ENCODE results near the gene ERF. TPM values are rescaled to one million over a fixed set of nuclear protein-coding genes. Genes with fewer than 3 reads are reported as not detected.
"Not testable (repeated sequence)": the region's sequence is repeated elsewhere in the genome, so short reads cannot be mapped to it uniquely, and the experiment has no call there.

The ERF gene
- total and polyA plus RNA-seq, 2 of the 8 experiments (the other 6 are each of a cell fraction or from before 2014, with no cell fraction given), result 43.7 to 62.7 TPM

GRCh38 chr19:42266928-42267603 is 12.1 kb upstream of the ERF start:
- H3K36me3 ChIP-seq (ENCODE audit: control insufficient read depth in 2 of 4, insufficient read depth in 4 of 4, low read length in 3 of 4); H2BK20ac ChIP-seq (ENCODE audit: low read length); H4K20me1 ChIP-seq (replicated peaks in 1 of 2; ENCODE audit: control insufficient read depth in 1 of 2, insufficient read depth in 2 of 2, low read length in 2 of 2); H3K9me3 ChIP-seq (ENCODE audit: insufficient read depth in 2 of 2, low read depth in 1 of 2, low read length in 1 of 2); H3K27ac ChIP-seq (ENCODE audit: low read depth, low read length); H3K79me2 ChIP-seq (ENCODE audit: control insufficient read depth in 1 of 2, insufficient read depth in 2 of 2, low read length in 2 of 2); H2BK15ac ChIP-seq (ENCODE audit: low read length); H3K18ac ChIP-seq (ENCODE audit: extremely low read depth, low read length); H4K8ac ChIP-seq (ENCODE audit: extremely low read depth, insufficient read depth, low read length); H2AK5ac ChIP-seq (ENCODE audit: low read depth, low read length); H3K27me3 ChIP-seq (replicated peaks in 1 of 4; ENCODE audit: control insufficient read depth in 3 of 4, extremely low read depth in 1 of 4, insufficient read depth in 3 of 4, low read length in 3 of 4); H2AFZ ChIP-seq (ENCODE audit: low read length); H2BK5ac ChIP-seq (ENCODE audit: low read depth, low read length); FAIRE-seq; DNase-seq (ENCODE audit: low read depth in 1 of 2, low spot score in 2 of 2); H3K4ac ChIP-seq (replicated peaks; ENCODE audit: insufficient read length, low read depth, low read length); H3K9ac ChIP-seq (replicated peaks in 1 of 4; ENCODE audit: extremely low read depth in 1 of 4, low read depth in 3 of 4, low read length in 3 of 4); H4K91ac ChIP-seq (replicated peaks; ENCODE audit: insufficient read length, low read length); H3K14ac ChIP-seq (ENCODE audit: insufficient read length); H3K56ac ChIP-seq (replicated peaks; ENCODE audit: insufficient read length, low read depth, low read length); H2BK120ac ChIP-seq (replicated peaks; ENCODE audit: low read depth, low read length); H3K23ac ChIP-seq (ENCODE audit: insufficient read length); H4K5ac ChIP-seq (ENCODE audit: insufficient read length, low read depth, low read length); H3K79me1 ChIP-seq (ENCODE audit: low read depth, low read length): not testable (repeated sequence)
- peaks cover 2 to 21% (median 10%) of the 10 kb centered on the region in 4 experiments for H3K4me1 ChIP-seq (replicated peaks in 1 of 4; ENCODE audit: control insufficient read depth in 3 of 4, insufficient read depth in 4 of 4, low read length in 3 of 4)
- WGBS, 2 experiments (ENCODE audit: extremely low coverage in 1 of 2, insufficient coverage in 1 of 2, insufficient read length in 1 of 2, insufficient replicate concordance in 2 of 2, low coverage in 1 of 2, low lambda C conversion rate in 2 of 2, missing lambda C conversion rate in 1 of 2), result 92% methylated on average over 25 of the region's 25 CpGs; no CpG with 5 or more reads in 1 of the 2 experiments
- H3K4me3 ChIP-seq (ENCODE audit: extremely low read depth in 1 of 4, insufficient read depth in 2 of 4, low read depth in 3 of 4, low read length in 4 of 4), result peak overlapping the region in 3 of 4 experiments; percentile 75 to 99 (median 89); a peak in 5 of 8 replicates
- CTCF ChIA-PET (ENCODE audit: partially characterized antibody), result interaction anchor here (0.6 to 4.4 kb wide), 6 partner anchors 9 to 105 kb away, joined by 3 to 35 read pairs (median 4); no protein-coding TSS in a partner anchor
- H3K4me2 ChIP-seq (ENCODE audit: insufficient read depth in 1 of 2, low read depth in 2 of 2, low read length in 2 of 2), result peak overlapping the region; percentile 86 to 98; a peak in 3 of 4 replicates
- H3K23me2 ChIP-seq (ENCODE audit: low read depth, low read length), result peaks cover 10% of the 10 kb centered on the region; the same call in 1 of the 2 replicates
- POLR2A ChIA-PET (ENCODE audit: partially characterized antibody), result interaction anchor here (1.0 to 1.8 kb wide), 7 partner anchors 11 to 52 kb away, joined by 3 to 7 read pairs (median 4); no protein-coding TSS in a partner anchor
- H2BK12ac ChIP-seq (ENCODE audit: low read depth, low read length), result peak overlapping the region; percentile 85; the same call in 1 of the 2 replicates
